HCT116 (cell line): ENCODE results near the gene SPATA31E1. TPM values are rescaled to one million over a fixed set of nuclear protein-coding genes. Genes with fewer than 3 reads are reported as not detected.

Experiments
- ATAC-seq: fragments of 200-7000 bp; cut with Tn5 transposase; 2 replicates; pipeline ENCODE4 v1.9.1; 2020; ENCODE audit warnings: mild to moderate bottlenecking, moderate library complexity
- BruUV-seq: library from RNA; stranded (reverse); fragments of 400-500 nt; replicated peaks from 2 replicates; lab custom pipeline; 2021; lab: Mats Ljungman, UMichigan
- CTCF ChIA-PET: fragments of 300-600 bp; sonication (Branson Sonifier 250); formaldehyde crosslinking; loops from one replicate; lab custom pipeline; 2021; ENCODE audit warnings: antibody characterized with exemption; lab: Charles Lee
- POLR2A ChIA-PET: fragments of 300-600, 350-600 bp; sonication (Branson Sonifier 250); formaldehyde crosslinking; loops from one replicate; lab custom pipeline; 2021; ENCODE audit warnings: antibody characterized with exemption; lab: Charles Lee
- RAD21 ChIA-PET, 2 experiments: fragments of 300-600 bp; sonication (Branson Sonifier 250); formaldehyde crosslinking; loops; one replicate each; lab custom pipeline; 2023; ENCODE audit warnings: low total read pairs in 2 of 2; ENCODE audit not compliant: uncharacterized antibody in 2 of 2, unreplicated experiment in 2 of 2, low non-redundant PET in 1 of 2; lab: Charles Lee
- DNase-seq: peaks from one replicate; pipeline ENCODE4 v3.0.0-alpha.2; 2010; ENCODE audit warnings: low read depth, low spot score
- H2AFZ ChIP-seq: fragments of 200-600 bp; shearing (Covaris generic), sonication (generic); 2 replicates; pipeline ENCODE4 v1.6.1; 2017; ENCODE audit warnings: low read depth, mixed run types, mixed read lengths, antibody characterized with exemption, low read length; ENCODE audit not compliant: poor library complexity, severe bottlenecking
- H3K27ac ChIP-seq: 2 replicates; pipeline ENCODE4 v1.5.1; 2012; ENCODE audit warnings: low read depth, low read length
- H3K27me3 ChIP-seq: fragments of 200-600 bp; sonication (generic); 2 replicates; pipeline ENCODE4 v1.6.1; 2016; ENCODE audit warnings: mixed run types, low read length, mixed read lengths; ENCODE audit not compliant: insufficient read depth
- H3K36me3 ChIP-seq, 2 experiments: fragments of 200-500 bp in 1 of 2; fragments of 200-600 bp in 1 of 2; sonication (Bioruptor generic) in 1 of 2; sonication (generic) in 1 of 2; 2 replicates each; pipeline versions ENCODE4 v1.5.1 to v1.6.1; 2014 to 2016; ENCODE audit warnings: low read length in 2 of 2, inconsistent platforms in 1 of 2, mixed read lengths in 1 of 2, mixed run types in 1 of 2; ENCODE audit not compliant: insufficient read depth in 2 of 2, control insufficient read depth in 1 of 2
- H3K4me1 ChIP-seq, 2 experiments: fragments of 200-600 bp in 1 of 2; sonication (generic) in 1 of 2; 2 replicates each; pipeline versions ENCODE4 v1.5.1 to v1.6.1; 2012 to 2017; ENCODE audit warnings: low read length in 2 of 2, inconsistent platforms in 1 of 2, mild to moderate bottlenecking in 1 of 2, mixed read lengths in 1 of 2, mixed run types in 1 of 2, moderate library complexity in 1 of 2; ENCODE audit not compliant: insufficient read depth in 2 of 2, control insufficient read depth in 1 of 2
- H3K4me2 ChIP-seq: fragments of 200-600 bp; sonication (generic); 2 replicates; pipeline ENCODE4 v1.6.1; 2017; ENCODE audit warnings: mixed run types, low read length, mixed read lengths
- H3K4me3 ChIP-seq, 2 experiments: fragments of 200-600 bp in 1 of 2; sonication (generic) in 1 of 2; replicated peaks in 1 of 2; 2 replicates each; pipeline ENCODE4 v1.5.1; 2011 to 2016; ENCODE audit warnings: low read length in 2 of 2, control low read depth in 1 of 2, low read depth in 1 of 2, mild to moderate bottlenecking in 1 of 2, mixed read lengths in 1 of 2, mixed run types in 1 of 2
- H3K79me2 ChIP-seq: fragments of 200-600 bp; sonication (generic); 2 replicates; pipeline ENCODE4 v1.6.1; 2017; ENCODE audit warnings: mild to moderate bottlenecking, mixed run types, low read length, moderate library complexity, mixed read lengths; ENCODE audit not compliant: insufficient read depth
- H3K9ac ChIP-seq: fragments of 200-600 bp; sonication (generic); 2 replicates; pipeline ENCODE4 v1.6.1; 2016; ENCODE audit warnings: low read length, mixed read lengths
- H3K9me2 ChIP-seq: fragments of 200-600 bp; sonication (generic), shearing (Covaris generic); 2 replicates; pipeline ENCODE4 v1.6.1; 2017; ENCODE audit warnings: mixed run types, mild to moderate bottlenecking, moderate library complexity; ENCODE audit not compliant: insufficient read depth
- H3K9me3 ChIP-seq, 2 experiments: fragments of 200-500 bp in 1 of 2; fragments of 200-600 bp in 1 of 2; sonication (Bioruptor generic) in 1 of 2; sonication (generic) in 1 of 2; 2 replicates each; pipeline ENCODE4 v1.6.1; 2014 to 2017; ENCODE audit warnings: low read length in 2 of 2, mixed read lengths in 2 of 2, inconsistent platforms in 1 of 2, low read depth in 1 of 2, mild to moderate bottlenecking in 1 of 2, mixed run types in 1 of 2, moderate library complexity in 1 of 2; ENCODE audit not compliant: control insufficient read depth in 1 of 2, insufficient read depth in 1 of 2
- H4K20me1 ChIP-seq: fragments of 200-600 bp; sonication (generic), shearing (Covaris generic); 2 replicates; pipeline ENCODE4 v1.6.1; 2017; ENCODE audit warnings: mixed run types, mild to moderate bottlenecking, moderate library complexity; ENCODE audit not compliant: insufficient read depth
- CEBPB ChIP-seq: IDR thresholded peaks from 2 replicates; pipeline ENCODE4 v1.6.1; 2012; ENCODE audit warnings: low read depth
- EGR1 ChIP-seq: IDR thresholded peaks from 2 replicates; pipeline ENCODE4 v1.6.1; 2012; ENCODE audit warnings: low read depth
- ELF1 ChIP-seq: IDR thresholded peaks from 2 replicates; pipeline ENCODE4 v1.6.1; 2012; ENCODE audit warnings: low read depth, borderline replicate concordance
- EZH2 ChIP-seq: fragments of 200-600 bp; sonication (generic); IDR thresholded peaks from 2 replicates; pipeline ENCODE4 v1.6.1; 2017; ENCODE audit warnings: antibody characterized with exemption, mixed run types
- EZH2phosphoT487 ChIP-seq: fragments of 200-600 bp; IDR thresholded peaks from 2 replicates; pipeline ENCODE4 v1.6.1; 2018; ENCODE audit warnings: antibody characterized with exemption, borderline replicate concordance
- FOSL1 ChIP-seq: IDR thresholded peaks from 2 replicates; pipeline ENCODE4 v1.6.1; 2012; ENCODE audit warnings: low read depth
- POLR2AphosphoS5 ChIP-seq: IDR thresholded peaks from 2 replicates; pipeline ENCODE4 v1.6.1; 2011; ENCODE audit warnings: mild to moderate bottlenecking, low read depth, low read length, moderate library complexity
- RAD21 ChIP-seq: IDR thresholded peaks from 2 replicates; pipeline ENCODE4 v1.6.1; 2012; ENCODE audit warnings: low read depth, mild to moderate bottlenecking
- SIN3A ChIP-seq: IDR thresholded peaks from 2 replicates; pipeline ENCODE4 v1.6.1; 2012; ENCODE audit warnings: low read depth
- SP1 ChIP-seq: IDR thresholded peaks from 2 replicates; pipeline ENCODE4 v1.6.1; 2012; ENCODE audit warnings: low read depth
- SRF ChIP-seq: IDR thresholded peaks from 2 replicates; pipeline ENCODE4 v1.6.1; 2012; ENCODE audit warnings: low read depth
- TCF7L2 ChIP-seq: IDR thresholded peaks from 2 replicates; pipeline ENCODE4 v1.7.0; 2011; ENCODE audit warnings: borderline replicate concordance, inconsistent platforms; ENCODE audit not compliant: insufficient read depth, insufficient read length; ENCODE audit errors: extremely low read depth
- YY1 ChIP-seq: IDR thresholded peaks from 2 replicates; pipeline ENCODE4 v1.6.1; 2011; ENCODE audit warnings: low read length, low read depth, moderate library complexity, mild to moderate bottlenecking; ENCODE audit not compliant: insufficient replicate concordance; ENCODE audit errors: extremely low read depth
- ZFX ChIP-seq: fragments of 450-650 bp; IDR thresholded peaks from 2 replicates; pipeline ENCODE4 v1.6.1; 2017
- ZNF274 ChIP-seq: fragments of 200-500 bp; sonication (Bioruptor generic); IDR thresholded peaks from 2 replicates; pipeline ENCODE4 v1.6.1; 2014; ENCODE audit warnings: mild to moderate bottlenecking, low read depth, low read length, inconsistent platforms
- intact Hi-C: fragments of 100-400 bp; cut with micrococcal nuclease; formaldehyde crosslinking; loops from 2 replicates; pipeline ENCODE4 v1.10.0; 2022
- total RNA-seq: library from RNA; stranded (reverse); gene quantifications from one replicate; pipeline ENCODE4 v1.2.1, GENCODE V29; 2021; ENCODE audit not compliant: unreplicated experiment
- TF ChIP-seq, protein P1 (sequence below): IDR thresholded peaks from 2 replicates; pipeline ENCODE4 v1.6.1; 2012
- TF ChIP-seq, protein P2 (sequence below), 3 experiments: fragments of 200-600 bp in 1 of 3; sonication (generic) in 1 of 3; IDR thresholded peaks in 2 of 3; conservative IDR thresholded peaks in 1 of 3; 2 replicates each; pipeline ENCODE4 v1.5.1; 2012 to 2017; ENCODE audit warnings: low read depth in 2 of 3, low read length in 2 of 3, antibody characterized with exemption in 1 of 3, borderline replicate concordance in 1 of 3, control low read depth in 1 of 3, mild to moderate bottlenecking in 1 of 3, mixed read lengths in 1 of 3, mixed run types in 1 of 3, moderate library complexity in 1 of 3; ENCODE audit not compliant: insufficient read depth in 1 of 3
- TF ChIP-seq, protein P3 (sequence below): IDR thresholded peaks from 2 replicates; pipeline ENCODE4 v1.6.1; 2012; ENCODE audit warnings: low read depth

Gene SPATA31E1
- total RNA-seq, 1 experiment from 2014 or later, result not detected

DNA sequence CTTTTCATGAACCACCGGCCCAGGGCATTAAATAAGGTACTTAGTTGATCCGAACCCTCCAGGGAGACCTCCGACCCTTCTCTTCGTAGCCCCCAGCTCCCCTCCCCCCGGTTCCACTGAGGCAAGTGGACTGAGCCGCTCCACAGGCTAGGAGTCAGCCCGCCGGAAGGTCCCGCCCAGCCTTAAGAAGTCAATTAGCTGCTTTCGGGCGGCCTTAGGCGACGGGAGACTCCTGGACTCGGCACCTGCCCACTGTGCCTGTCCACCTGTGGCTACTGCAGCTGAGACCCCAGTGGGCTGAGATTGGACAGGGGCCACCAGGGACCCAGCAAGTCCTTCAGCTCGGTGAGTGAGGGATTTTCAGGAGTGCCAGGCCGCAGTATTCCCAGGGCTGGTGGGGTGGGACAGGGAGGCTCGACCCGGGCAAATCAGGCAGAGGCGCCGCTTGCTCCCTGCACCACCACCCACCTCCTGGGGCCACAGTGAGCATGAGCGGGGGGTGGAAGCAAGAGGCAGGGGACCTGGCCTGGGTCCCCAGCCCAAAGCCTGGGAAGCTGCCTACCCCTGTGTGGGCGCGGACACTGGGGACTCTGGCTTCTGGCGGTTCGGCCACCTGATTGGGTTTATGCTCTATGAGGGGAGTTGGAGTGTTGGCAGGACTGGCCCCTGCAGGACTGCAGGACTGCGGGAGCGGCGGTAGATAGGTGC lies 39.6 kb upstream of the SPATA31E1 start:
- ATAC-seq, result no peak
- Histone ChIP-seq H3K9me2 (no peaks in the 10 kb centered on the region), H3K79me2 (no peaks in the 10 kb centered on the region), H3K27ac (no peak overlapping the region), H3K4me3 (no peak overlapping the region), H3K27me3 (no peaks in the 10 kb centered on the region), H3K36me3 (no peaks in the 10 kb centered on the region), H2AFZ (no peak overlapping the region), H3K4me1 (no peaks in the 10 kb centered on the region), H3K9me3 (no peaks in the 10 kb centered on the region), H3K9ac (no peak overlapping the region), H3K4me2 (no peak overlapping the region), H4K20me1 (no peaks in the 10 kb centered on the region)
- TF ChIP-seq, protein P1, sequence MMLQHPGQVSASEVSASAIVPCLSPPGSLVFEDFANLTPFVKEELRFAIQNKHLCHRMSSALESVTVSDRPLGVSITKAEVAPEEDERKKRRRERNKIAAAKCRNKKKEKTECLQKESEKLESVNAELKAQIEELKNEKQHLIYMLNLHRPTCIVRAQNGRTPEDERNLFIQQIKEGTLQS, result no peak
- TF ChIP-seq ZNF274, result no peak
- TF ChIP-seq EGR1, result no peak
- no peak for TF ChIP-seq YY1
- TF ChIP-seq SRF, result no peak
- TF ChIP-seq, protein P2, sequence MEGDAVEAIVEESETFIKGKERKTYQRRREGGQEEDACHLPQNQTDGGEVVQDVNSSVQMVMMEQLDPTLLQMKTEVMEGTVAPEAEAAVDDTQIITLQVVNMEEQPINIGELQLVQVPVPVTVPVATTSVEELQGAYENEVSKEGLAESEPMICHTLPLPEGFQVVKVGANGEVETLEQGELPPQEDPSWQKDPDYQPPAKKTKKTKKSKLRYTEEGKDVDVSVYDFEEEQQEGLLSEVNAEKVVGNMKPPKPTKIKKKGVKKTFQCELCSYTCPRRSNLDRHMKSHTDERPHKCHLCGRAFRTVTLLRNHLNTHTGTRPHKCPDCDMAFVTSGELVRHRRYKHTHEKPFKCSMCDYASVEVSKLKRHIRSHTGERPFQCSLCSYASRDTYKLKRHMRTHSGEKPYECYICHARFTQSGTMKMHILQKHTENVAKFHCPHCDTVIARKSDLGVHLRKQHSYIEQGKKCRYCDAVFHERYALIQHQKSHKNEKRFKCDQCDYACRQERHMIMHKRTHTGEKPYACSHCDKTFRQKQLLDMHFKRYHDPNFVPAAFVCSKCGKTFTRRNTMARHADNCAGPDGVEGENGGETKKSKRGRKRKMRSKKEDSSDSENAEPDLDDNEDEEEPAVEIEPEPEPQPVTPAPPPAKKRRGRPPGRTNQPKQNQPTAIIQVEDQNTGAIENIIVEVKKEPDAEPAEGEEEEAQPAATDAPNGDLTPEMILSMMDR (IDR thresholded peaks at IDR 0.05 in 2 of 3, conservative IDR thresholded peaks at IDR 0.05 in 1 of 3; ENCODE audit: borderline replicate concordance in 1 of 3, insufficient read depth in 1 of 3, low read depth in 2 of 3, low read length in 2 of 3), result no peak
- no peak for TF ChIP-seq RAD21
- no peak for TF ChIP-seq SIN3A
- no peak for TF ChIP-seq ZFX
- TF ChIP-seq, protein P3, sequence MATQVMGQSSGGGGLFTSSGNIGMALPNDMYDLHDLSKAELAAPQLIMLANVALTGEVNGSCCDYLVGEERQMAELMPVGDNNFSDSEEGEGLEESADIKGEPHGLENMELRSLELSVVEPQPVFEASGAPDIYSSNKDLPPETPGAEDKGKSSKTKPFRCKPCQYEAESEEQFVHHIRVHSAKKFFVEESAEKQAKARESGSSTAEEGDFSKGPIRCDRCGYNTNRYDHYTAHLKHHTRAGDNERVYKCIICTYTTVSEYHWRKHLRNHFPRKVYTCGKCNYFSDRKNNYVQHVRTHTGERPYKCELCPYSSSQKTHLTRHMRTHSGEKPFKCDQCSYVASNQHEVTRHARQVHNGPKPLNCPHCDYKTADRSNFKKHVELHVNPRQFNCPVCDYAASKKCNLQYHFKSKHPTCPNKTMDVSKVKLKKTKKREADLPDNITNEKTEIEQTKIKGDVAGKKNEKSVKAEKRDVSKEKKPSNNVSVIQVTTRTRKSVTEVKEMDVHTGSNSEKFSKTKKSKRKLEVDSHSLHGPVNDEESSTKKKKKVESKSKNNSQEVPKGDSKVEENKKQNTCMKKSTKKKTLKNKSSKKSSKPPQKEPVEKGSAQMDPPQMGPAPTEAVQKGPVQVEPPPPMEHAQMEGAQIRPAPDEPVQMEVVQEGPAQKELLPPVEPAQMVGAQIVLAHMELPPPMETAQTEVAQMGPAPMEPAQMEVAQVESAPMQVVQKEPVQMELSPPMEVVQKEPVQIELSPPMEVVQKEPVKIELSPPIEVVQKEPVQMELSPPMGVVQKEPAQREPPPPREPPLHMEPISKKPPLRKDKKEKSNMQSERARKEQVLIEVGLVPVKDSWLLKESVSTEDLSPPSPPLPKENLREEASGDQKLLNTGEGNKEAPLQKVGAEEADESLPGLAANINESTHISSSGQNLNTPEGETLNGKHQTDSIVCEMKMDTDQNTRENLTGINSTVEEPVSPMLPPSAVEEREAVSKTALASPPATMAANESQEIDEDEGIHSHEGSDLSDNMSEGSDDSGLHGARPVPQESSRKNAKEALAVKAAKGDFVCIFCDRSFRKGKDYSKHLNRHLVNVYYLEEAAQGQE, result no peak
- no peak for TF ChIP-seq POLR2AphosphoS5
- TF ChIP-seq FOSL1, result no peak
- TF ChIP-seq CEBPB, result no peak
- no peak for TF ChIP-seq TCF7L2
- no peak for TF ChIP-seq EZH2phosphoT487
- TF ChIP-seq EZH2, result no peak
- no peak for TF ChIP-seq SP1
- no peak for TF ChIP-seq ELF1
- DNase-seq, result no peak
- BruUV-seq, result no TSS peak
- ChIA-PET RAD21 (no interaction called here), CTCF (no interaction called here), POLR2A (no interaction called here)
- intact Hi-C loops, result no loop called here
